AG09309 (cell line): Measurements from ENCODE around the gene ITGA2.

Experiments used
- DNase-seq: peaks from one replicate; pipeline ENCODE4 v3.0.0-alpha.2; 2010; ENCODE audit warnings: low read depth
- H3K4me3 ChIP-seq: 2 replicates; pipeline ENCODE4 v1.5.1; 2011; ENCODE audit warnings: mild to moderate bottlenecking, low read depth, low read length, moderate library complexity; ENCODE audit not compliant: control insufficient read depth
- TF ChIP-seq, protein P1 (sequence below): IDR thresholded peaks from 2 replicates; pipeline ENCODE4 v1.5.1; 2011; ENCODE audit warnings: mild to moderate bottlenecking, low read depth, low read length, inconsistent platforms; ENCODE audit not compliant: insufficient read depth, control insufficient read depth; ENCODE audit errors: missing control alignments

The ITGA2 gene

DNA sequence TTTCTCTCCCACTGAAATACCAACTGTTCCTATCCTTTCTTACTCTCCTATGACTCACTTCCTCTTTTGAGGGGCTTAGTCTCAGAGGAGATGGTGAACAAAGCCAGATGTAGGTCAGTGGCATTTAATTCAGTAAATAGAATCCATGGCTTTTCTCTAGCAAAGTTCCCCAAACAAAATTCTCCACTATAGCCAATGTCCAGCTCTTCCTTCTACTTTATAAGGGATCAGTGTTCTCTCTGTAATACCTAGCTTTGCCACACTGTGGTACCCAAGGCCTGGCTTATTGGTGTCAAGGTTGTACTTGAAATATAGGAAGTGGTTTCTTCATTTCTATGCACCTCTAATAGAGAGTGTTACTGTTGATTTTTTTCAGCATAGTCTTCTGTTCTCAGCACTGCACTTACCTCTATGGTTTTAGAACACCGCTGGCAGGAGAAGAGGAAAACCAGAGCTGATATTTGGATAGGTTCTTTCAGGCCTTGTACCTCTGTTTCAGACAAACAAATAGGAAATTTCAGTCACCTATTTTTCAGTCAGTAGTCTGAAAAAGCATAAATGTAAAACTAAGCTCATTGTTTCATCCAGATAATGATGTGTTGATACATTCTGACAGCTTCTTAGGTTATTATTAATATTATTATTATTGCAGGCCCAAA, 40.6 kb upstream of the ITGA2 start:
- TF ChIP-seq, protein P1, sequence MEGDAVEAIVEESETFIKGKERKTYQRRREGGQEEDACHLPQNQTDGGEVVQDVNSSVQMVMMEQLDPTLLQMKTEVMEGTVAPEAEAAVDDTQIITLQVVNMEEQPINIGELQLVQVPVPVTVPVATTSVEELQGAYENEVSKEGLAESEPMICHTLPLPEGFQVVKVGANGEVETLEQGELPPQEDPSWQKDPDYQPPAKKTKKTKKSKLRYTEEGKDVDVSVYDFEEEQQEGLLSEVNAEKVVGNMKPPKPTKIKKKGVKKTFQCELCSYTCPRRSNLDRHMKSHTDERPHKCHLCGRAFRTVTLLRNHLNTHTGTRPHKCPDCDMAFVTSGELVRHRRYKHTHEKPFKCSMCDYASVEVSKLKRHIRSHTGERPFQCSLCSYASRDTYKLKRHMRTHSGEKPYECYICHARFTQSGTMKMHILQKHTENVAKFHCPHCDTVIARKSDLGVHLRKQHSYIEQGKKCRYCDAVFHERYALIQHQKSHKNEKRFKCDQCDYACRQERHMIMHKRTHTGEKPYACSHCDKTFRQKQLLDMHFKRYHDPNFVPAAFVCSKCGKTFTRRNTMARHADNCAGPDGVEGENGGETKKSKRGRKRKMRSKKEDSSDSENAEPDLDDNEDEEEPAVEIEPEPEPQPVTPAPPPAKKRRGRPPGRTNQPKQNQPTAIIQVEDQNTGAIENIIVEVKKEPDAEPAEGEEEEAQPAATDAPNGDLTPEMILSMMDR = peak; percentile 74
- DNase-seq = peak; percentile 50

DNA sequence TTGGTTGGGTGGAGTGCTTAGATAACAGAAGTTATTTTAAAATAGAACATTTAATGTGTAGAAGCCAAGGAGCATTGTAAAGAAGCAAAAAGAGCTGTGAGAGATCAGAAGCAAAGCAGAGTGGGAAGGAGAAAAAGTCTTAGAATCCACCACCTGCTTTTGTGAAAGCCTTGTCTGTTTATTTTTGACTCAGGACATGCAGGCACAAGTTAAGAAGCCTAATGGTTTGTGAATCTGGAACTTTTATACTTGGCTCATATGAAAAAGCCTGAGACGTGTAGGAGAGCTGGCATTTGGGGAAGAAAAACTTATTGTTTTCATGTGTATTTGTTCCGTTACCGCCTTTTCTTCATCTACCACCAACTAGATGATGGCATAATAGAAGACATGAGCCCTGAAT, 38.5 kb upstream of the ITGA2 start:
- no peak for DNase-seq
- TF ChIP-seq, protein P1 = no peak
- H3K4me3 ChIP-seq = no peak overlapping the region

More for the DNA sequence above, 40.6 kb upstream of the ITGA2 start:
- H3K4me3 ChIP-seq = no peak overlapping the region

DNA sequence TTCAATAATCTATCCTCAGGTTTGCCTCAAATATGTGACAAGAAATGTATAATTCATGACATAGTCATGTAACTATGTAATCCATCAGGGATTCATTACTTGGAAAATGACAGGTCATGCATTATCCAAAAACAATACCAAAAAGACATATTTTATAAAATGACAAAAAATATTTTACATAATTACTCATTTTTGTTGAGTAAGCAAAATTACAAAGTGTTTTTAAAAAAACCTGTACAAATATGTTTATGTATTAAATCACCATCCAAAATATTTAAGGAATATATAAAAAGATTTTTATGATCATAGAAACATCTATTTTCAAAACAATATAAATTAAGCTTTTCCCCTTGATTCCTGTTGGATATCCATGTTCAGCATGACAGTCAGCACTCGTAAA, 36.7 kb upstream of the ITGA2 start:
- TF ChIP-seq, protein P1 = no peak
- DNase-seq = no peak
- no peak overlapping the region for H3K4me3 ChIP-seq

DNA sequence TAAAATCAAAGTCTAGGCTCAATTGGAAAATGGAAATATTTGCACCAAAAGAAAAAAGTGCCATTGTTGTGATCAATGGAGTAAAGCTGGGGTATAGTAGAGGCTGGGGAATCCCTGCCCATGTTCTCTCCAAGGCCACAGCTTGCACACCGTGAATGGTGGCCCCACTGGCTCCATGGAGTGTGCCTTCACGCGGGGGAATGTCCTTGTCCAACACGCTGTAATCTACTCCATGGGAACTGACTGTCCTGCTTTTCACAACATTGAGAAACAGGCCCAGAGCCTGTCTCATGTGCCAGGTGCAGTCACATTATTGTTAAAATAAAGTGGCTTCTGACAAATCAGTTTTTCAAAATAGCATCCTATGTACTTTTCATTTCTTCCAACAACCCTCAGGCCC, 33.1 kb upstream of the ITGA2 start:
- TF ChIP-seq, protein P1 = no peak
- no peak overlapping the region for H3K4me3 ChIP-seq
- no peak for DNase-seq

DNA sequence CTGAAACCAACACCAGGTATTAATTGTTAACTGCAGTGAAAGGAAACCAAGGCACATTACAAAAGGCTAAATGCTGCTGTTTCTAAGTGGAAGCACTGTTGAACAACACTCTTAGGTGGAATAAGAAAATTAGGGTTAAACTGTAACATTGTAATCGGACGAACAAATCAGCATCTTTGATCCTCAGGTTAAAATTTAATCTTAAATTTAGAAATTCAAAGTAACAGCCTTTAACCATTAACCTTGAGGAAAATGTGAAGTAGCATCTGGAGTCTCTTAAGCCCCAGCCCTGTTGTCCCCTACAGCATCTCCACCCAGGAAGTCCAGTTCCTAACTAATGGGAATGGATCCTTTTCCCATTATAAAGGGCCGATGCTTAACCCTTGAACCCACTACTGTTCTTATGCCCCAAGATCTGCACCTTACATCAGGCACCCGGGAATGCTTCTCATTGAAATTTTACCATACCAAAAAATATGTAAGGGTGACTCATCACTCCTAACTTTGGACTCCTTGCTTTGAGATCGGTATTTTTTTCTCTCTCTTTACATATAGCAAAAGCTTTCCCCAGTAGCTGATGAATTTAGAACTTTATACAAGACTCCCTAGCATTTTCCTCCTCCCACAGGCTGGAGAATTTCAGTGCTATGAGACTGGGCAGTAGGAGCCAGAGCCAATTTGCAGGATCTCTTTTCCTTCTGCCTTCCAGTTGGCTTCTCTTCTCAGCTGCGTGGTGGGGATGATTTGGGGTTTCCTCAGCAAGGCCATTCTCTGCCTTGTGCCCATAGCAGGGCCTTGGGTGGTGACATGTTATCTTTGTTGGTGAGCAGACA, 32.0 kb upstream of the ITGA2 start:
- no peak for DNase-seq
- TF ChIP-seq, protein P1 = no peak
- no peak overlapping the region for H3K4me3 ChIP-seq

DNA sequence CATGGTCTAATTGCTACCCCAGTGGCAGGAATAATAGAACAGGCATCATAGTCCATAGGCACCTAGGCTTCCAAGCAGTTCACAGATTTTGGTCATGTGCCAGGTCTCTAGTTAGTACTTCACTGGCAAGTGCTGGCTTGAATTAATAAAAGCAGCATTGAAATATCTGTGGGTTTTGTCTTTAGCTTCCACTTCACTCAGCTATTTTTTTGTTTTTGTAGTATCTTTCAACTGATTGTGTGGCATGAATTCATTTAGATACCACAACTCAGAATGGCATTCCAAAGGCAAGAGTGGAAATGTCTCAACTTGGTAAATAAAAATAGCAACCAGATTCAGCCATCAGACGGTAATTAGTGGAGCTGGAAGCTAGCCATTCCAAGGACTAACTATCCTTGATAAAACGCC, 27.9 kb upstream of the ITGA2 start:
- peak; percentile 20 for DNase-seq
- TF ChIP-seq, protein P1 = no peak
- H3K4me3 ChIP-seq = no peak overlapping the region

DNA sequence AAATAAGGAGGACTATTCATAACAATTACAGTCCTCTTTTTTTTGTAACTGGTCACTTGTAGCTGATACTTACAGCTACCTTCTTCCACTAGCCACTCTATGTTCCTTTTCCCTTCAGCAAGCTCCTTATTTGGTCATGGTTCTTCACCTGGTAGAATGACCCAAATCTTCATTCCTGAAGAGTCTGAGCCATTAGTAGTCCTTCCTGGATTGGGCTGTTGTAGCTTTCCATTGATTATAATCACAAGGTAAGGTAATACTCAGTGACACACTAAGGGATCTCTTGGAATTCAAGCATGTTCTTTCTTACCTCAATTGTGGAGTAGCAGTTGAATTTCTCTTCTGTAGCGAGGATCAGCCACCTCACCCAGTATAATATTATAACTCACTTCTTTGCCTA, 25.5 kb upstream of the ITGA2 start:
- TF ChIP-seq, protein P1 = no peak
- no peak for DNase-seq
- no peak overlapping the region for H3K4me3 ChIP-seq
